Measurements from ENCODE around the gene GIPC2.
A peak's percentile ranks its signal among the peaks of the same experiment; 100 is the strongest.
"Not testable (repeated sequence)": the region's sequence is repeated elsewhere in the genome, so short reads cannot be mapped to it uniquely, and the experiment has no call there.

Gene GIPC2

GRCh38 chr1:78038071-78038470, 7.7 kb upstream of the GIPC2 start:
- DNase-seq: no peak

- no peak for DNase-seq
These were observed 7.3 kb upstream of the GIPC2 start for GRCh38 chr1:78038491-78038939.

GRCh38 chr1:78040484-78041089, 5.2 kb upstream of the GIPC2 start:
- no peak for DNase-seq

GRCh38 chr1:78043436-78043835, 2.3 kb upstream of the GIPC2 start:
- DNase-seq: no peak

GRCh38 chr1:78044796-78045562, 787 bp upstream of the GIPC2 start:
- DNase-seq: peak in 1 of 3 donors; percentile 20

- DNase-seq: peak in 1 of 3 donors; percentile 15
These were observed 222 bp upstream of the GIPC2 start for GRCh38 chr1:78045563-78045925.

- no peak for DNase-seq
These were observed 1.3 kb downstream of the GIPC2 start for GRCh38 chr1:78047106-78047505.

- no peak for DNase-seq
These were observed 1.9 kb downstream of the GIPC2 start for GRCh38 chr1:78047631-78048030.

GRCh38 chr1:78048446-78048845, 2.7 kb downstream of the GIPC2 start:
- DNase-seq: no peak

GRCh38 chr1:78049396-78049795, 3.6 kb downstream of the GIPC2 start:
- DNase-seq: no peak

GRCh38 chr1:78051005-78051404, 5.2 kb downstream of the GIPC2 start:
- no peak for DNase-seq

- DNase-seq: peak; percentile 8 to 38 (median 30)
These were observed 7.1 kb downstream of the GIPC2 start for GRCh38 chr1:78052685-78053405.

- no peak for DNase-seq
These were observed 7.7 kb downstream of the GIPC2 start for GRCh38 chr1:78053498-78053897.

GRCh38 chr1:78054559-78054958, 8.8 kb downstream of the GIPC2 start:
- DNase-seq: no peak

GRCh38 chr1:78054972-78055371, 9.2 kb downstream of the GIPC2 start:
- DNase-seq: no peak

GRCh38 chr1:78055565-78056132, 9.9 kb downstream of the GIPC2 start:
- no peak for DNase-seq

GRCh38 chr1:78058670-78059069, 12.9 kb downstream of the GIPC2 start:
- DNase-seq: no peak

- no peak for DNase-seq
These were observed 15.2 kb downstream of the GIPC2 start for GRCh38 chr1:78060857-78061563.

GRCh38 chr1:78061825-78062523, 16.2 kb downstream of the GIPC2 start:
- DNase-seq: no peak

- not testable (repeated sequence) for DNase-seq
These were observed 19.1 kb downstream of the GIPC2 start for GRCh38 chr1:78064886-78065285.

- no peak for DNase-seq
These were observed 23.0 kb downstream of the GIPC2 start for GRCh38 chr1:78068681-78069283.

- no peak for DNase-seq
These were observed 24.0 kb downstream of the GIPC2 start for GRCh38 chr1:78069784-78070183.
